Panc1 (cell line): ENCODE measurements around the gene CBX3. TPM values are rescaled to one million over a fixed set of nuclear protein-coding genes. Genes with fewer than 3 reads are reported as not detected.

Source experiments
- ATAC-seq: fragments of 200-7000 bp; cut with Tn5 transposase; 2 replicates; pipeline ENCODE4 v1.9.1; 2020; ENCODE audit warnings: mild to moderate bottlenecking, moderate library complexity
- BruUV-seq: library from RNA; stranded (reverse); fragments of 400-500 nt; replicated peaks from 2 replicates; lab custom pipeline; 2021; lab: Mats Ljungman, UMichigan
- CTCF ChIA-PET: fragments of 300-600 bp; sonication (Branson Sonifier 250); formaldehyde crosslinking; loops from one replicate; lab custom pipeline; 2022; ENCODE audit warnings: antibody characterized with exemption; lab: Charles Lee
- POLR2A ChIA-PET: fragments of 300-600 bp; sonication (Branson Sonifier 250); formaldehyde crosslinking; loops from one replicate; lab custom pipeline; 2022; ENCODE audit warnings: antibody characterized with exemption; lab: Charles Lee
- DNase-seq: peaks from one replicate; pipeline ENCODE4 v3.0.0-alpha.2; 2010; ENCODE audit warnings: low read depth, low spot score
- H3K27ac ChIP-seq: 2 replicates; pipeline ENCODE4 v1.5.1; 2011; ENCODE audit warnings: mild to moderate bottlenecking, low read length, inconsistent platforms
- H3K27me3 ChIP-seq: fragments of 200-500 bp; sonication (Bioruptor generic); 2 replicates; pipeline ENCODE4 v1.6.0; 2014; ENCODE audit warnings: low read length, inconsistent platforms; ENCODE audit not compliant: control insufficient read depth, insufficient read depth
- H3K36me3 ChIP-seq: fragments of 200-500 bp; sonication (Bioruptor generic); 2 replicates; pipeline ENCODE4 v1.5.1; 2014; ENCODE audit warnings: inconsistent platforms, mild to moderate bottlenecking, low read length, moderate library complexity; ENCODE audit not compliant: control insufficient read depth, insufficient read depth
- H3K4me1 ChIP-seq: 2 replicates; pipeline ENCODE4 v1.5.1; 2011; ENCODE audit warnings: inconsistent platforms, mild to moderate bottlenecking, low read length, moderate library complexity; ENCODE audit not compliant: control insufficient read depth, insufficient read depth
- H3K4me3 ChIP-seq, 2 experiments: 2 replicates each; pipeline ENCODE4 v1.5.1; 2011 to 2012; ENCODE audit warnings: low read depth in 2 of 2, low read length in 2 of 2, mild to moderate bottlenecking in 2 of 2, inconsistent platforms in 1 of 2, moderate library complexity in 1 of 2
- H3K9me3 ChIP-seq: fragments of 200-500 bp; sonication (Bioruptor generic); 2 replicates; pipeline ENCODE4 v1.5.1; 2014; ENCODE audit warnings: low read depth, mild to moderate bottlenecking, inconsistent platforms, low read length, moderate library complexity; ENCODE audit not compliant: control insufficient read depth, insufficient read depth
- CTCF ChIP-seq: fragments of 450-650 bp; IDR thresholded peaks from 2 replicates; pipeline ENCODE4 v1.5.1; 2017; ENCODE audit warnings: mild to moderate bottlenecking
- POLR2AphosphoS5 ChIP-seq: IDR thresholded peaks from 2 replicates; pipeline ENCODE4 v1.6.1; 2012; ENCODE audit warnings: mild to moderate bottlenecking, low read depth, low read length, moderate library complexity
- REST ChIP-seq, 2 experiments: IDR thresholded peaks; 2 replicates each; pipeline ENCODE4 v1.6.1; 2011 to 2012; ENCODE audit warnings: low read depth in 2 of 2, control low read depth in 1 of 2, low read length in 1 of 2, mild to moderate bottlenecking in 1 of 2, moderate library complexity in 1 of 2; ENCODE audit not compliant: insufficient read depth in 1 of 2
- SIN3A ChIP-seq: IDR thresholded peaks from 2 replicates; pipeline ENCODE4 v1.6.1; 2012; ENCODE audit warnings: low read depth, mild to moderate bottlenecking, low read length, moderate library complexity, borderline replicate concordance; ENCODE audit not compliant: insufficient read depth
- TCF7L2 ChIP-seq: IDR thresholded peaks from 2 replicates; pipeline ENCODE4 v1.6.1; 2011; ENCODE audit warnings: mild to moderate bottlenecking, low read depth, low read length, inconsistent platforms
- in situ Hi-C: cut with HindIII; loops from 2 replicates; pipeline ENCODE4 v1.10.0; 2016; ENCODE audit warnings: low sequenced_read_pairs, low pct_unique_long_range_greater_than_20kb
- intact Hi-C: fragments of 100-400 bp; cut with micrococcal nuclease; formaldehyde crosslinking; loops from one replicate; pipeline ENCODE4 v1.10.0; 2022; ENCODE audit not compliant: unreplicated experiment
- total RNA-seq: library from RNA; stranded (reverse); gene quantifications from one replicate; pipeline ENCODE4 v1.2.1, GENCODE V29; 2021; ENCODE audit not compliant: unreplicated experiment

The CBX3 gene
- total RNA-seq, 1 experiment from 2014 or later, result 308 TPM

GRCh38 chr7:26224359-26224758 lies 22.8 kb downstream of the CBX3 start:
- no peak overlapping the region for H3K27ac ChIP-seq
- no peak overlapping the region for H3K4me3 ChIP-seq
- intact Hi-C loops (no loop called here), in situ Hi-C loops (no loop called here)
- ATAC-seq (no peak), DNase-seq (no peak)
- H3K9me3 ChIP-seq, result no peaks in the 10 kb centered on the region
- no peaks in the 10 kb centered on the region for H3K36me3 ChIP-seq
- no peaks in the 10 kb centered on the region for H3K27me3 ChIP-seq
- BruUV-seq, result no TSS peak
- TF ChIP-seq SIN3A, result no peak
- TF ChIP-seq CTCF, result no peak
- no peak for TF ChIP-seq POLR2AphosphoS5
- no peak for TF ChIP-seq TCF7L2
- TF ChIP-seq REST (IDR thresholded peaks at IDR 0.05; ENCODE audit: insufficient read depth in 1 of 2, low read depth in 2 of 2, low read length in 1 of 2), result no peak
- ChIA-PET POLR2A (no interaction called here), CTCF (interaction anchor here (0.7 kb wide), 1 partner anchor 289 kb away, joined by 3 read pairs; no protein-coding TSS in a partner anchor)
- no peaks in the 10 kb centered on the region for H3K4me1 ChIP-seq

GRCh38 chr7:26227987-26228386 lies 26.4 kb downstream of the CBX3 start:
- in situ Hi-C loops (no loop called here), intact Hi-C loops (no loop called here)
- Histone ChIP-seq H3K36me3 (no peaks in the 10 kb centered on the region), H3K27me3 (no peaks in the 10 kb centered on the region; the same call in 1 of the 2 replicates), H3K4me3 (no peak overlapping the region), H3K9me3 (no peaks in the 10 kb centered on the region), H3K27ac (no peak overlapping the region), H3K4me1 (no peaks in the 10 kb centered on the region)
- DNase-seq (no peak), ATAC-seq (no peak)
- no peak for TF ChIP-seq REST (IDR thresholded peaks at IDR 0.05; ENCODE audit: insufficient read depth in 1 of 2, low read depth in 2 of 2, low read length in 1 of 2)
- CTCF ChIA-PET, result no interaction called here
- POLR2A ChIA-PET, result interaction anchor here (0.7 kb wide), 1 partner anchor 17 kb away, joined by 4 read pairs; no protein-coding TSS in a partner anchor
- BruUV-seq, result no TSS peak
